IMR-90 (cell line): Measurements from ENCODE around the gene FFAR1. TPM values are rescaled to one million over a fixed set of nuclear protein-coding genes. Genes with fewer than 3 reads are reported as not detected.

Source experiments
- ATAC-seq: fragments of 200-7000 bp; cut with Tn5 transposase; 2 replicates; pipeline ENCODE4 v1.9.1; 2020; ENCODE audit warnings: low read depth, mild to moderate bottlenecking, moderate library complexity
- BruUV-seq: library from RNA; stranded (reverse); fragments of 400-500 nt; replicated peaks from 2 replicates; lab custom pipeline; 2021; lab: Mats Ljungman, UMichigan
- CTCF ChIA-PET: fragments of 300-600 bp; formaldehyde crosslinking; extraction: SDS; loops from one replicate; lab custom pipeline; 2021; ENCODE audit warnings: antibody characterized with exemption; lab: Yijun Ruan, JAX
- POLR2A ChIA-PET: fragments of 300-600 bp; sonication (Branson Sonifier 250); formaldehyde crosslinking; loops from one replicate; lab custom pipeline; 2022; ENCODE audit warnings: antibody characterized with exemption; ENCODE audit not compliant: unreplicated experiment; lab: Charles Lee
- DNase-seq: peaks from one replicate; pipeline ENCODE4 v3.0.0; 2013
- H2AFZ ChIP-seq: replicated peaks from 2 replicates; pipeline ENCODE3; 2013; ENCODE audit warnings: low read length, mild to moderate bottlenecking; ENCODE audit not compliant: poor library complexity
- H2AK5ac ChIP-seq: 2 replicates; pipeline ENCODE4 v1.6.1; 2013; ENCODE audit warnings: low read depth, low read length, inconsistent platforms
- H2AK9ac ChIP-seq: replicated peaks from 2 replicates; pipeline ENCODE3; 2013; ENCODE audit warnings: mild to moderate bottlenecking, low read depth, low read length, moderate library complexity; ENCODE audit not compliant: poor library complexity
- H2BK120ac ChIP-seq: 2 replicates; pipeline ENCODE4 v1.6.1; 2013; ENCODE audit warnings: low read depth, low read length, inconsistent platforms
- H2BK15ac ChIP-seq: 3 replicates; pipeline ENCODE4 v1.6.1; 2013; ENCODE audit warnings: low read depth, low read length, inconsistent platforms
- H2BK20ac ChIP-seq: 2 replicates; pipeline ENCODE4 v1.6.1; 2013; ENCODE audit warnings: low read depth, mild to moderate bottlenecking, inconsistent platforms, low read length, moderate library complexity
- H2BK5ac ChIP-seq: 2 replicates; pipeline ENCODE4 v1.6.1; 2013; ENCODE audit warnings: mild to moderate bottlenecking, low read depth, low read length, inconsistent platforms; ENCODE audit not compliant: poor library complexity, severe bottlenecking
- H3K14ac ChIP-seq: replicated peaks from 2 replicates; pipeline ENCODE4 v1.6.1; 2013; ENCODE audit warnings: low read depth, low read length, inconsistent platforms
- H3K18ac ChIP-seq: 2 replicates; pipeline ENCODE4 v1.6.1; 2013; ENCODE audit warnings: low read depth, low read length, control low read depth
- H3K23ac ChIP-seq: 2 replicates; pipeline ENCODE4 v1.6.1; 2013; ENCODE audit warnings: low read depth, low read length, inconsistent platforms
- H3K27ac ChIP-seq: 2 replicates; pipeline ENCODE4 v1.5.1; 2013; ENCODE audit warnings: mild to moderate bottlenecking, control low read depth, low read length; ENCODE audit not compliant: insufficient read depth
- H3K27me3 ChIP-seq: 2 replicates; pipeline ENCODE4 v1.6.1; 2013; ENCODE audit warnings: low read length; ENCODE audit not compliant: control insufficient read depth, insufficient read depth
- H3K36me3 ChIP-seq: 2 replicates; pipeline ENCODE4 v1.6.1; 2013; ENCODE audit warnings: low read length, mixed read lengths; ENCODE audit not compliant: control insufficient read depth, insufficient read depth
- H3K4ac ChIP-seq: 2 replicates; pipeline ENCODE4 v1.6.1; 2013; ENCODE audit warnings: low read depth, low read length, inconsistent platforms
- H3K4me1 ChIP-seq: 2 replicates; pipeline ENCODE4 v1.6.1; 2013; ENCODE audit warnings: low read length, mixed read lengths; ENCODE audit not compliant: control insufficient read depth, insufficient read depth
- H3K4me2 ChIP-seq: 2 replicates; pipeline ENCODE4 v1.6.1; 2013; ENCODE audit warnings: low read depth, mild to moderate bottlenecking, control low read depth, low read length, moderate library complexity
- H3K4me3 ChIP-seq: 2 replicates; pipeline ENCODE4 v1.5.1; 2013; ENCODE audit warnings: low read depth, mild to moderate bottlenecking, control low read depth, low read length, moderate library complexity; ENCODE audit not compliant: insufficient read depth
- H3K56ac ChIP-seq: 2 replicates; pipeline ENCODE4 v1.6.1; 2013; ENCODE audit warnings: low read length, inconsistent platforms; ENCODE audit not compliant: insufficient read depth; ENCODE audit errors: extremely low read depth
- H3K79me1 ChIP-seq, 2 experiments: 2 replicates each; pipeline ENCODE4 v1.6.1; 2013; ENCODE audit warnings: low read length in 2 of 2, inconsistent platforms in 1 of 2, low read depth in 1 of 2
- H3K9ac ChIP-seq: 2 replicates; pipeline ENCODE4 v1.6.1; 2013; ENCODE audit warnings: low read depth, low read length, control low read depth
- H3K9me1 ChIP-seq: 2 replicates; pipeline ENCODE4 v1.6.1; 2013; ENCODE audit warnings: low read length, inconsistent platforms; ENCODE audit not compliant: insufficient read depth
- H3K9me3 ChIP-seq: 2 replicates; pipeline ENCODE4 v1.6.1; 2013; ENCODE audit warnings: low read length; ENCODE audit not compliant: control insufficient read depth, insufficient read depth
- H4K20me1 ChIP-seq: 2 replicates; pipeline ENCODE4 v1.6.1; 2013; ENCODE audit warnings: low read length, inconsistent platforms; ENCODE audit not compliant: insufficient read depth
- H4K5ac ChIP-seq: 2 replicates; pipeline ENCODE4 v1.6.1; 2013; ENCODE audit warnings: mild to moderate bottlenecking, low read depth, low read length, control low read depth
- H4K8ac ChIP-seq, 2 experiments: 2 replicates each; pipeline ENCODE4 v1.6.1; 2013; ENCODE audit warnings: low read depth in 2 of 2, low read length in 2 of 2, control low read depth in 1 of 2, inconsistent platforms in 1 of 2
- H4K91ac ChIP-seq: 2 replicates; pipeline ENCODE4 v1.6.1; 2013; ENCODE audit warnings: low read depth, low read length, inconsistent platforms; ENCODE audit not compliant: insufficient read depth
- BHLHE40 ChIP-seq: fragments of 150-350 bp; IDR thresholded peaks from 2 replicates; pipeline ENCODE4 v1.6.1; 2016; ENCODE audit warnings: mild to moderate bottlenecking, low read depth, low read length
- CEBPB ChIP-seq: IDR thresholded peaks from 2 replicates; pipeline ENCODE4 v1.6.1; 2012; ENCODE audit warnings: low read depth, low read length, improper control_type of control experiment
- CHD1 ChIP-seq: IDR thresholded peaks from 2 replicates; pipeline ENCODE4 v1.6.1; 2012; ENCODE audit warnings: low read depth, low read length, improper control_type of control experiment
- CTCF ChIP-seq: conservative IDR thresholded peaks from 2 replicates; pipeline ENCODE4 v1.5.1; 2012; ENCODE audit warnings: mild to moderate bottlenecking, low read depth, low read length, improper control_type of control experiment
- ELK1 ChIP-seq: fragments of 150-350 bp; IDR thresholded peaks from 2 replicates; pipeline ENCODE4 v1.6.1; 2016; ENCODE audit warnings: low read depth, mild to moderate bottlenecking, low read length, moderate library complexity, borderline replicate concordance
- FOS ChIP-seq: fragments of 150-350 bp; IDR thresholded peaks from 2 replicates; pipeline ENCODE4 v1.6.1; 2016; ENCODE audit warnings: low read depth, low read length
- MAFK ChIP-seq: IDR thresholded peaks from 2 replicates; pipeline ENCODE4 v1.6.1; 2012; ENCODE audit warnings: low read depth, low read length, improper control_type of control experiment
- POLR2A ChIP-seq: IDR thresholded peaks from 2 replicates; pipeline ENCODE4 v1.6.1; 2012; ENCODE audit warnings: mild to moderate bottlenecking, low read depth, low read length
- RAD21 ChIP-seq: IDR thresholded peaks from 2 replicates; pipeline ENCODE4 v1.6.1; 2012; ENCODE audit warnings: low read length, improper control_type of control experiment
- RCOR1 ChIP-seq: IDR thresholded peaks from 2 replicates; pipeline ENCODE4 v1.6.1; 2012; ENCODE audit warnings: mild to moderate bottlenecking, low read length, improper control_type of control experiment; ENCODE audit not compliant: insufficient replicate concordance
- RFX5 ChIP-seq: IDR thresholded peaks from 2 replicates; pipeline ENCODE4 v1.8.0; 2012; ENCODE audit warnings: low read depth, mild to moderate bottlenecking, low read length, moderate library complexity
- SMC3 ChIP-seq: fragments of 150-350 bp; IDR thresholded peaks from 2 replicates; pipeline ENCODE4 v1.6.1; 2016; ENCODE audit warnings: low read depth, mild to moderate bottlenecking, antibody characterized with exemption, low read length, moderate library complexity
- WGBS, 2 experiments: methylation state at CpG; one replicate each; pipeline versions ENCODE4 v1.1.5 to v1.1.7; 2013; ENCODE audit warnings: missing lambda C conversion rate in 2 of 2; ENCODE audit not compliant: insufficient read length in 1 of 2; ENCODE audit errors: extremely low coverage in 2 of 2; 5-methylcytosine and 5-hydroxymethylcytosine counted together
- dilution Hi-C: fragments of 300-500 bp; cut with HindIII; formaldehyde crosslinking; loops from one replicate; pipeline ENCODE4 v1.14.3; 2018; ENCODE audit warnings: low sequenced_read_pairs; ENCODE audit not compliant: unreplicated experiment
- in situ Hi-C: fragments of 300-500 bp; cut with MboI; formaldehyde crosslinking; loops from 3 replicates; pipeline ENCODE4 v1.14.3; 2019; ENCODE audit warnings: low sequenced_read_pairs, inconsistent platforms, mixed read lengths
- intact Hi-C: fragments of 100-400 bp; cut with micrococcal nuclease; formaldehyde crosslinking; loops from 2 replicates; pipeline ENCODE4 v1.10.0; 2022
- polyA plus RNA-seq, 3 experiments: library from polyadenylated mRNA; depleted of rRNA; stranded (reverse); fragments of >200 nt; gene quantifications; 2 replicates each; pipeline ENCODE4 v1.2.3, GENCODE V29; 2012; ENCODE audit warnings: low replicate concordance in 1 of 3
- total RNA-seq: library from RNA; depleted of rRNA; stranded (reverse); fragments of >200 nt; gene quantifications from 2 replicates; pipeline ENCODE4 v1.2.3, GENCODE V29; 2012
- TF ChIP-seq, protein P1 (sequence below): fragments of 150-350 bp; IDR thresholded peaks from 2 replicates; pipeline ENCODE4 v1.6.1; 2017; ENCODE audit warnings: mild to moderate bottlenecking, antibody characterized with exemption, low read length, low read depth

FFAR1 gene
- total and polyA plus RNA-seq, 2 of the 4 experiments (the other 2 are of a cell fraction), result not detected

DNA sequence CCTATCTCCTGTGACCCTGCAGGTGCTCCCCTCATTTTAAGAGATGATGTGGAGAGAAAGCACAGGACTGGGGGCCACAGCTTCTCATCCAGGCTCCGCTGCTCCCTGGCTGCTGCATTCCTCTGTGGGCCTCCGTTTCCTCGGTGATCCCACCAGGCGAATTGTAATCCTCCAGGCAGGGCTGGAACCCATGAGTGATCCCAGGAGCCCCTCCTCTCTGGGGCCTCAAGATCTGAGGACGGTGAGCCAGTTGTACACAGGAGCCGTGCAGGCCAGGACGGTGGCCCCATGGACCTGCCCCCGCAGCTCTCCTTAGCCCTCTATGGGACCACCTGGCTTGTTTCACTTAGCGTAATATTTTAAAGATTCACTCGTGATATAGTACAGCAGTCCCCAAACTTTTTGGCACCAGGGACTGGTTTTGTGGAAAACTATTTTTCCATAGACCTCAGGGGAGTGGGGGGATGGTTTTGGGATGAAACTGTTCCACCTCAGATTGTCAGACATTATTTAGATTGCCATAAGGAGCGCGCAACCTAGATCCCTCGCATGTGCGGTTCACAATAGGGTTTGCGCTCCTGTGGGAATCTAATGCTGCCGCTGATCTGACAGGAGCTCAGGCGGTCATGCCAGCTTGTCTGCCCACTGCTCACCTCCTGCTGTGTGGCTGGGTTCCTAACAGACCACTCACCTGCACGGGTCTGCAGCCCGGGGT lies 16.2 kb downstream of the FFAR1 start:
- H3K27me3 ChIP-seq, result peaks cover 8% of the 10 kb centered on the region
- no peak overlapping the region for H4K5ac ChIP-seq
- H3K36me3 ChIP-seq, result no peaks in the 10 kb centered on the region
- H3K14ac ChIP-seq, result no peak overlapping the region
- H2BK120ac ChIP-seq, result no peak overlapping the region
- H3K4me1 ChIP-seq, result no peaks in the 10 kb centered on the region
- no peak overlapping the region for H4K8ac ChIP-seq
- H3K4ac ChIP-seq, result no peak overlapping the region
- BruUV-seq, result no TSS peak
- no peak overlapping the region for H3K4me3 ChIP-seq
- H2AK5ac ChIP-seq, result no peak overlapping the region
- 83% methylated on average over 4 of the region's 19 CpGs; no CpG with 5 or more reads in 1 of the 2 experiments for WGBS, 2 experiments
- no peak overlapping the region for H3K23ac ChIP-seq
- TF ChIP-seq POLR2A (no peak), SMC3 (no peak), RCOR1 (no peak), CHD1 (no peak), CTCF (no peak), RAD21 (no peak), BHLHE40 (no peak), CEBPB (no peak), ELK1 (no peak), FOS (no peak), MAFK (no peak), RFX5 (no peak)
- TF ChIP-seq, protein P1, sequence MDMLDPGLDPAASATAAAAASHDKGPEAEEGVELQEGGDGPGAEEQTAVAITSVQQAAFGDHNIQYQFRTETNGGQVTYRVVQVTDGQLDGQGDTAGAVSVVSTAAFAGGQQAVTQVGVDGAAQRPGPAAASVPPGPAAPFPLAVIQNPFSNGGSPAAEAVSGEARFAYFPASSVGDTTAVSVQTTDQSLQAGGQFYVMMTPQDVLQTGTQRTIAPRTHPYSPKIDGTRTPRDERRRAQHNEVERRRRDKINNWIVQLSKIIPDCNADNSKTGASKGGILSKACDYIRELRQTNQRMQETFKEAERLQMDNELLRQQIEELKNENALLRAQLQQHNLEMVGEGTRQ, result no peak
- H2BK5ac ChIP-seq, result no peak overlapping the region
- H2BK20ac ChIP-seq, result no peak overlapping the region
- H3K9me1 ChIP-seq, result no peaks in the 10 kb centered on the region
- H2AK9ac ChIP-seq, result no peak overlapping the region
- H3K4me2 ChIP-seq, result no peak overlapping the region
- no peak overlapping the region for H3K56ac ChIP-seq
- no peak for ATAC-seq
- ChIA-PET POLR2A (no interaction called here), CTCF (interaction anchor here (1.0 kb wide), 1 partner anchor 11 kb away, joined by 3 read pairs; no protein-coding TSS in a partner anchor)
- no peaks in the 10 kb centered on the region for H3K79me1 ChIP-seq
- intact Hi-C loops (no loop called here), dilution Hi-C loops (no loop called here), in situ Hi-C loops (no loop called here)
- no peak overlapping the region for H3K27ac ChIP-seq
- no peaks in the 10 kb centered on the region for H4K20me1 ChIP-seq
- no peak overlapping the region for H3K9ac ChIP-seq
- H4K91ac ChIP-seq, result no peak overlapping the region
- no peak overlapping the region for H2AFZ ChIP-seq
- H2BK15ac ChIP-seq, result no peak overlapping the region
- DNase-seq, result no peak
- H3K18ac ChIP-seq, result no peak overlapping the region
- H3K9me3 ChIP-seq, result no peaks in the 10 kb centered on the region
